HCT116 (cell line): ENCODE measurements around the gene MACF1. TPM values are rescaled to one million over a fixed set of nuclear protein-coding genes. Genes with fewer than 3 reads are reported as not detected.
"Not testable (repeated sequence)": the region's sequence is repeated elsewhere in the genome, so short reads cannot be mapped to it uniquely, and the experiment has no call there.

Experiments used
- ATAC-seq: fragments of 200-7000 bp; cut with Tn5 transposase; 2 replicates; pipeline ENCODE4 v1.9.1; 2020; ENCODE audit warnings: mild to moderate bottlenecking, moderate library complexity
- BruUV-seq: library from RNA; stranded (reverse); fragments of 400-500 nt; replicated peaks from 2 replicates; lab custom pipeline; 2021; lab: Mats Ljungman, UMichigan
- CTCF ChIA-PET: fragments of 300-600 bp; sonication (Branson Sonifier 250); formaldehyde crosslinking; loops from one replicate; lab custom pipeline; 2021; ENCODE audit warnings: antibody characterized with exemption; lab: Charles Lee
- POLR2A ChIA-PET: fragments of 300-600, 350-600 bp; sonication (Branson Sonifier 250); formaldehyde crosslinking; loops from one replicate; lab custom pipeline; 2021; ENCODE audit warnings: antibody characterized with exemption; lab: Charles Lee
- RAD21 ChIA-PET, 2 experiments: fragments of 300-600 bp; sonication (Branson Sonifier 250); formaldehyde crosslinking; loops; one replicate each; lab custom pipeline; 2023; ENCODE audit warnings: low total read pairs in 2 of 2; ENCODE audit not compliant: uncharacterized antibody in 2 of 2, unreplicated experiment in 2 of 2, low non-redundant PET in 1 of 2; lab: Charles Lee
- DNase-seq: peaks from one replicate; pipeline ENCODE4 v3.0.0-alpha.2; 2010; ENCODE audit warnings: low read depth, low spot score
- H2AFZ ChIP-seq: fragments of 200-600 bp; shearing (Covaris generic), sonication (generic); 2 replicates; pipeline ENCODE4 v1.6.1; 2017; ENCODE audit warnings: low read depth, mixed run types, mixed read lengths, antibody characterized with exemption, low read length; ENCODE audit not compliant: poor library complexity, severe bottlenecking
- H3K27ac ChIP-seq: 2 replicates; pipeline ENCODE4 v1.5.1; 2012; ENCODE audit warnings: low read depth, low read length
- H3K27me3 ChIP-seq: fragments of 200-600 bp; sonication (generic); 2 replicates; pipeline ENCODE4 v1.6.1; 2016; ENCODE audit warnings: mixed run types, low read length, mixed read lengths; ENCODE audit not compliant: insufficient read depth
- H3K36me3 ChIP-seq, 2 experiments: fragments of 200-500 bp in 1 of 2; fragments of 200-600 bp in 1 of 2; sonication (Bioruptor generic) in 1 of 2; sonication (generic) in 1 of 2; 2 replicates each; pipeline versions ENCODE4 v1.5.1 to v1.6.1; 2014 to 2016; ENCODE audit warnings: low read length in 2 of 2, inconsistent platforms in 1 of 2, mixed read lengths in 1 of 2, mixed run types in 1 of 2; ENCODE audit not compliant: insufficient read depth in 2 of 2, control insufficient read depth in 1 of 2
- H3K4me1 ChIP-seq, 2 experiments: fragments of 200-600 bp in 1 of 2; sonication (generic) in 1 of 2; 2 replicates each; pipeline versions ENCODE4 v1.5.1 to v1.6.1; 2012 to 2017; ENCODE audit warnings: low read length in 2 of 2, inconsistent platforms in 1 of 2, mild to moderate bottlenecking in 1 of 2, mixed read lengths in 1 of 2, mixed run types in 1 of 2, moderate library complexity in 1 of 2; ENCODE audit not compliant: insufficient read depth in 2 of 2, control insufficient read depth in 1 of 2
- H3K4me2 ChIP-seq: fragments of 200-600 bp; sonication (generic); 2 replicates; pipeline ENCODE4 v1.6.1; 2017; ENCODE audit warnings: mixed run types, low read length, mixed read lengths
- H3K4me3 ChIP-seq, 2 experiments: fragments of 200-600 bp in 1 of 2; sonication (generic) in 1 of 2; replicated peaks in 1 of 2; 2 replicates each; pipeline ENCODE4 v1.5.1; 2011 to 2016; ENCODE audit warnings: low read length in 2 of 2, control low read depth in 1 of 2, low read depth in 1 of 2, mild to moderate bottlenecking in 1 of 2, mixed read lengths in 1 of 2, mixed run types in 1 of 2
- H3K79me2 ChIP-seq: fragments of 200-600 bp; sonication (generic); 2 replicates; pipeline ENCODE4 v1.6.1; 2017; ENCODE audit warnings: mild to moderate bottlenecking, mixed run types, low read length, moderate library complexity, mixed read lengths; ENCODE audit not compliant: insufficient read depth
- H3K9ac ChIP-seq: fragments of 200-600 bp; sonication (generic); 2 replicates; pipeline ENCODE4 v1.6.1; 2016; ENCODE audit warnings: low read length, mixed read lengths
- H3K9me2 ChIP-seq: fragments of 200-600 bp; sonication (generic), shearing (Covaris generic); 2 replicates; pipeline ENCODE4 v1.6.1; 2017; ENCODE audit warnings: mixed run types, mild to moderate bottlenecking, moderate library complexity; ENCODE audit not compliant: insufficient read depth
- H3K9me3 ChIP-seq, 2 experiments: fragments of 200-500 bp in 1 of 2; fragments of 200-600 bp in 1 of 2; sonication (Bioruptor generic) in 1 of 2; sonication (generic) in 1 of 2; 2 replicates each; pipeline ENCODE4 v1.6.1; 2014 to 2017; ENCODE audit warnings: low read length in 2 of 2, mixed read lengths in 2 of 2, inconsistent platforms in 1 of 2, low read depth in 1 of 2, mild to moderate bottlenecking in 1 of 2, mixed run types in 1 of 2, moderate library complexity in 1 of 2; ENCODE audit not compliant: control insufficient read depth in 1 of 2, insufficient read depth in 1 of 2
- H4K20me1 ChIP-seq: fragments of 200-600 bp; sonication (generic), shearing (Covaris generic); 2 replicates; pipeline ENCODE4 v1.6.1; 2017; ENCODE audit warnings: mixed run types, mild to moderate bottlenecking, moderate library complexity; ENCODE audit not compliant: insufficient read depth
- EGR1 ChIP-seq: IDR thresholded peaks from 2 replicates; pipeline ENCODE4 v1.6.1; 2012; ENCODE audit warnings: low read depth
- ELF1 ChIP-seq: IDR thresholded peaks from 2 replicates; pipeline ENCODE4 v1.6.1; 2012; ENCODE audit warnings: low read depth, borderline replicate concordance
- FOSL1 ChIP-seq: IDR thresholded peaks from 2 replicates; pipeline ENCODE4 v1.6.1; 2012; ENCODE audit warnings: low read depth
- POLR2AphosphoS5 ChIP-seq: IDR thresholded peaks from 2 replicates; pipeline ENCODE4 v1.6.1; 2011; ENCODE audit warnings: mild to moderate bottlenecking, low read depth, low read length, moderate library complexity
- SP1 ChIP-seq: IDR thresholded peaks from 2 replicates; pipeline ENCODE4 v1.6.1; 2012; ENCODE audit warnings: low read depth
- SRF ChIP-seq: IDR thresholded peaks from 2 replicates; pipeline ENCODE4 v1.6.1; 2012; ENCODE audit warnings: low read depth
- YY1 ChIP-seq: IDR thresholded peaks from 2 replicates; pipeline ENCODE4 v1.6.1; 2011; ENCODE audit warnings: low read length, low read depth, moderate library complexity, mild to moderate bottlenecking; ENCODE audit not compliant: insufficient replicate concordance; ENCODE audit errors: extremely low read depth
- intact Hi-C: fragments of 100-400 bp; cut with micrococcal nuclease; formaldehyde crosslinking; loops from 2 replicates; pipeline ENCODE4 v1.10.0; 2022
- total RNA-seq: library from RNA; stranded (reverse); gene quantifications from one replicate; pipeline ENCODE4 v1.2.1, GENCODE V29; 2021; ENCODE audit not compliant: unreplicated experiment
- TF ChIP-seq, protein P1 (sequence below), 3 experiments: fragments of 200-600 bp in 1 of 3; sonication (generic) in 1 of 3; IDR thresholded peaks in 2 of 3; conservative IDR thresholded peaks in 1 of 3; 2 replicates each; pipeline ENCODE4 v1.5.1; 2012 to 2017; ENCODE audit warnings: low read depth in 2 of 3, low read length in 2 of 3, antibody characterized with exemption in 1 of 3, borderline replicate concordance in 1 of 3, control low read depth in 1 of 3, mild to moderate bottlenecking in 1 of 3, mixed read lengths in 1 of 3, mixed run types in 1 of 3, moderate library complexity in 1 of 3; ENCODE audit not compliant: insufficient read depth in 1 of 3
- TF ChIP-seq, protein P2 (sequence below): IDR thresholded peaks from 2 replicates; pipeline ENCODE4 v1.6.1; 2011; ENCODE audit warnings: mild to moderate bottlenecking, low read length, moderate library complexity; ENCODE audit not compliant: insufficient replicate concordance; ENCODE audit errors: extremely low read depth

The MACF1 gene
- total RNA-seq, 1 experiment from 2014 or later, result 146 TPM

DNA sequence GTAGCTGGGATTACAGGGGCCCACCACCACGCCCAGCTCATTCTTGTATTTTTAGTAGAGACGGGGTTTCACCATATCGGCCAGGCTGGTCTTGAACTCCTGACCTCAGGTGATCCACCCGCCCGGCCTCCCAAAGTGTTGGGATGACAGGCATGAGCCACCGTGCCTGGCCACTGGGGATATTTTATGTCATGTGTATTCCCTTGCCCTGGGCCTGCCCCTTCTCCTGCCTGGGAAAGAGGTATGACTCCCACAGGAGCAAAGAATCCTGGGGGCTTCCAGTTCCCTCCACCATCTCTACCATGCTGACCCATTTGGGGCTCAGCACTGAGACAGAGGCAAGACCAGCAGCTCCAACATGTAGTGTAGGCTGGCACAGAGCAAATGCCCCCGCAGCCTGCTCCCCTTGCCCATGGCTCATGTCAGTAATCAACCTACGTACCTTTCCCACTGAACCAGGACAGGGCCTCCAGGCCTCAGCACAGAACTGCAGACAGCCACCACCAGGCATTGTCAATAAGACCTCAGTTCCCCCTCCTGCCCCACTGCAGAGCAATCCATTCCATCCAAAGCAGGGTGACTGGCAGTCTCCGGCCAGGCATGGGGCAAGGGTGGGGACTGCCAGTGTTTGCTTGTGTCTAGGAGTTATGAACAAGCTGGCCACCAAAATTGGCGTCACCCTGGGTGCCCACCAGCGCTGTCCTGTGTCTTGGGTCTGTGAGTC, 322.1 kb downstream of the MACF1 start:
- no peak for ATAC-seq
- Histone ChIP-seq H3K27me3 (no peaks in the 10 kb centered on the region), H3K9ac (no peak overlapping the region), H3K9me2 (no peaks in the 10 kb centered on the region), H3K27ac (no peak overlapping the region), H3K4me2 (no peak overlapping the region), H3K4me3 (no peak overlapping the region), H3K79me2 (no peaks in the 10 kb centered on the region), H3K9me3 (no peaks in the 10 kb centered on the region), H2AFZ (no peak overlapping the region), H4K20me1 (no peaks in the 10 kb centered on the region), H3K36me3 (0 out of 4 replicates have a peak, but pooled peaks cover 0 to 1% of the 10 kb centered on the region in 2 experiments), H3K4me1 (no peaks in the 10 kb centered on the region)
- ChIA-PET CTCF (no interaction called here), POLR2A (no interaction called here), RAD21 (no interaction called here)
- DNase-seq, result no peak
- intact Hi-C loops, result no loop called here
- no TSS peak for BruUV-seq
- TF ChIP-seq POLR2AphosphoS5 (no peak), FOSL1 (no peak), SP1 (no peak), ELF1 (no peak), SRF (no peak), YY1 (no peak), EGR1 (no peak)
- TF ChIP-seq, protein P1, sequence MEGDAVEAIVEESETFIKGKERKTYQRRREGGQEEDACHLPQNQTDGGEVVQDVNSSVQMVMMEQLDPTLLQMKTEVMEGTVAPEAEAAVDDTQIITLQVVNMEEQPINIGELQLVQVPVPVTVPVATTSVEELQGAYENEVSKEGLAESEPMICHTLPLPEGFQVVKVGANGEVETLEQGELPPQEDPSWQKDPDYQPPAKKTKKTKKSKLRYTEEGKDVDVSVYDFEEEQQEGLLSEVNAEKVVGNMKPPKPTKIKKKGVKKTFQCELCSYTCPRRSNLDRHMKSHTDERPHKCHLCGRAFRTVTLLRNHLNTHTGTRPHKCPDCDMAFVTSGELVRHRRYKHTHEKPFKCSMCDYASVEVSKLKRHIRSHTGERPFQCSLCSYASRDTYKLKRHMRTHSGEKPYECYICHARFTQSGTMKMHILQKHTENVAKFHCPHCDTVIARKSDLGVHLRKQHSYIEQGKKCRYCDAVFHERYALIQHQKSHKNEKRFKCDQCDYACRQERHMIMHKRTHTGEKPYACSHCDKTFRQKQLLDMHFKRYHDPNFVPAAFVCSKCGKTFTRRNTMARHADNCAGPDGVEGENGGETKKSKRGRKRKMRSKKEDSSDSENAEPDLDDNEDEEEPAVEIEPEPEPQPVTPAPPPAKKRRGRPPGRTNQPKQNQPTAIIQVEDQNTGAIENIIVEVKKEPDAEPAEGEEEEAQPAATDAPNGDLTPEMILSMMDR (IDR thresholded peaks at IDR 0.05 in 2 of 3, conservative IDR thresholded peaks at IDR 0.05 in 1 of 3; ENCODE audit: borderline replicate concordance in 1 of 3, insufficient read depth in 1 of 3, low read depth in 2 of 3, low read length in 2 of 3), result no peak
- TF ChIP-seq, protein P2, sequence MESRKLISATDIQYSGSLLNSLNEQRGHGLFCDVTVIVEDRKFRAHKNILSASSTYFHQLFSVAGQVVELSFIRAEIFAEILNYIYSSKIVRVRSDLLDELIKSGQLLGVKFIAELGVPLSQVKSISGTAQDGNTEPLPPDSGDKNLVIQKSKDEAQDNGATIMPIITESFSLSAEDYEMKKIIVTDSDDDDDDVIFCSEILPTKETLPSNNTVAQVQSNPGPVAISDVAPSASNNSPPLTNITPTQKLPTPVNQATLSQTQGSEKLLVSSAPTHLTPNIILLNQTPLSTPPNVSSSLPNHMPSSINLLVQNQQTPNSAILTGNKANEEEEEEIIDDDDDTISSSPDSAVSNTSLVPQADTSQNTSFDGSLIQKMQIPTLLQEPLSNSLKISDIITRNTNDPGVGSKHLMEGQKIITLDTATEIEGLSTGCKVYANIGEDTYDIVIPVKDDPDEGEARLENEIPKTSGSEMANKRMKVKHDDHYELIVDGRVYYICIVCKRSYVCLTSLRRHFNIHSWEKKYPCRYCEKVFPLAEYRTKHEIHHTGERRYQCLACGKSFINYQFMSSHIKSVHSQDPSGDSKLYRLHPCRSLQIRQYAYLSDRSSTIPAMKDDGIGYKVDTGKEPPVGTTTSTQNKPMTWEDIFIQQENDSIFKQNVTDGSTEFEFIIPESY, result no peak
- TF ChIP-seq, all 23 proteins: peak for 0

DNA sequence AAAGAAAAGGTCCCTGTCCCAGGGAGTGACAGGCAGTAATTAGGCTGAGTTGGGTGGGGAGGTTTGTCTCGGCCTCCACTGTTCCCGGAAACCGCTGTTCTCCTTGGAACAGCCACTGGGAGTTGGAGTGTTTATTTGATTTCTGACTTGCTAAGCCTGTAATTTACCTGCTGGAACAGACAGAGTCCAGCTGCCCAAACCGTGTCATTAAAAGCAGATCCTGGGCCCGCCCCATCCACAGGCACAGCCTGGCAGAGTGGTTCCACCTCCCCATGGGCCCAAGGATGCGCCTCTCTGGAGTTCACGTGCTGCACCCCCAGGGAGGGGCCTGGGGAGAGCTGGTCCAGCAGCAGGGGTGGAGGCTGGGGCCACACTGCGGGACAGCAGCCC, 322.7 kb downstream of the MACF1 start:
- POLR2A ChIA-PET, intact Hi-C loops, H3K36me3 ChIP-seq, H3K9me3 ChIP-seq, DNase-seq, ATAC-seq, H3K27ac ChIP-seq, H3K4me3 ChIP-seq, BruUV-seq, H3K9ac ChIP-seq, RAD21 ChIA-PET, H3K27me3 ChIP-seq, H2AFZ ChIP-seq, H3K79me2 ChIP-seq, H3K4me2 ChIP-seq, H4K20me1 ChIP-seq, H3K4me1 ChIP-seq, H3K9me2 ChIP-seq, CTCF ChIA-PET: not testable (repeated sequence)
